PFSK-1 (cell line): ENCODE data around the gene FRMD3.

Experiments
- FOXP2 ChIP-seq: optimal IDR thresholded peaks from 2 replicates; pipeline ENCODE3; 2011; ENCODE audit warnings: borderline replicate concordance, control low read depth, inconsistent platforms; ENCODE audit not compliant: insufficient read depth; ENCODE audit errors: extremely low read length, extremely low read depth
- POLR2AphosphoS5 ChIP-seq: IDR thresholded peaks from 2 replicates; pipeline ENCODE4 v1.6.1; 2012; ENCODE audit warnings: low read depth, mild to moderate bottlenecking, control low read depth, low read length, moderate library complexity
- REST ChIP-seq, 2 experiments: IDR thresholded peaks; 2 replicates each; pipeline versions ENCODE4 v1.6.1 to v1.8.0; 2011 to 2012; ENCODE audit warnings: low read depth in 2 of 2, low read length in 2 of 2, control low read depth in 1 of 2, inconsistent platforms in 1 of 2, mild to moderate bottlenecking in 1 of 2, moderate library complexity in 1 of 2; ENCODE audit not compliant: insufficient read depth in 1 of 2
- SIN3A ChIP-seq: IDR thresholded peaks from 2 replicates; pipeline ENCODE4 v1.6.1; 2012; ENCODE audit warnings: mild to moderate bottlenecking, low read length, moderate library complexity, borderline replicate concordance; ENCODE audit not compliant: insufficient read depth
- TAF1 ChIP-seq: IDR thresholded peaks from 2 replicates; pipeline ENCODE4 v1.6.1; 2012; ENCODE audit warnings: low read length, control low read depth, borderline replicate concordance; ENCODE audit not compliant: insufficient read depth

Gene FRMD3

GRCh38 chr9:83477571-83477970 lies 60.6 kb downstream of the FRMD3 start:
- no peak for TF ChIP-seq SIN3A

- no peak for TF ChIP-seq REST (IDR thresholded peaks at IDR 0.05; ENCODE audit: insufficient read depth in 1 of 2, low read depth in 2 of 2, low read length in 2 of 2)
- TF ChIP-seq TAF1, result no peak
- no peak for TF ChIP-seq FOXP2
- no peak for TF ChIP-seq SIN3A
- no peak for TF ChIP-seq POLR2AphosphoS5
Observed at GRCh38 chr9:83477120-83477519, 61.1 kb downstream of the FRMD3 start.

- no peak for TF ChIP-seq TAF1
- TF ChIP-seq POLR2AphosphoS5, result no peak
- TF ChIP-seq REST (IDR thresholded peaks at IDR 0.05; ENCODE audit: insufficient read depth in 1 of 2, low read depth in 2 of 2, low read length in 2 of 2), result no peak
- no peak for TF ChIP-seq FOXP2
- no peak for TF ChIP-seq SIN3A
Observed at GRCh38 chr9:83476513-83476912, 61.7 kb downstream of the FRMD3 start.

- TF ChIP-seq REST (IDR thresholded peaks at IDR 0.05; ENCODE audit: insufficient read depth in 1 of 2, low read depth in 2 of 2, low read length in 2 of 2) (no peak), TAF1 (no peak)
Observed at GRCh38 chr9:83475741-83476140, 62.5 kb downstream of the FRMD3 start.

- TF ChIP-seq REST (IDR thresholded peaks at IDR 0.05; ENCODE audit: insufficient read depth in 1 of 2, low read depth in 2 of 2, low read length in 2 of 2), result no peak
- no peak for TF ChIP-seq TAF1
- TF ChIP-seq FOXP2, result no peak
- TF ChIP-seq POLR2AphosphoS5, result no peak
- no peak for TF ChIP-seq SIN3A
Observed at GRCh38 chr9:83474631-83475030, 63.6 kb downstream of the FRMD3 start.
